OCI-M2 (cell line): ENCODE results near the gene YTHDF1.
"Not testable (repeated sequence)": the region's sequence is repeated elsewhere in the genome, so short reads cannot be mapped to it uniquely, and the experiment has no call there.

Experiments used
- DNase-seq: peaks from one replicate; lab custom pipeline; 2025; ENCODE audit not compliant: unreplicated experiment; lab: John Stamatoyannopoulos, UW

YTHDF1 gene

DNA sequence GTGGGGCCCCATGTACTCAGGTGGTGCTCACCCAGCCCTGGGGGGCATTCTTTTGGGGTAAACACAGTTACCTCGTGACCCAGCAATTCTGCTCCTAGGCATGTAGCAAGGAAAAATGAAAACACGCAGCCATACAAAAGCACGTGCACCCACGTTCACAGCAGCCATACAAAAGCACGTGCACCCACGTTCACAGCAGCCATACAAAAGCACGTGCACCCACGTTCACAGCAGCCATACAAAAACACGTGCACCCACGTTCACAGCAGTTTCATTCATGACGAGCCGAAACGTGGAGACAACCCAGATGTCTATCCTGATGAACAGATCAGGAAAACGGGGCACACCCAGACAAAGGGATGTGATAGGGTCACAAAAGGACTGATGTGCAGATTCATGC is 57.1 kb downstream of the YTHDF1 start:
- no peak for DNase-seq

GRCh38 chr20:63158352-63158751 is 57.6 kb downstream of the YTHDF1 start:
- DNase-seq = no peak

- not testable (repeated sequence) for DNase-seq
These were observed 58.5 kb downstream of the YTHDF1 start for GRCh38 chr20:63157431-63157830.

GRCh38 chr20:63156221-63156671 is 59.7 kb downstream of the YTHDF1 start:
- no peak for DNase-seq

DNA sequence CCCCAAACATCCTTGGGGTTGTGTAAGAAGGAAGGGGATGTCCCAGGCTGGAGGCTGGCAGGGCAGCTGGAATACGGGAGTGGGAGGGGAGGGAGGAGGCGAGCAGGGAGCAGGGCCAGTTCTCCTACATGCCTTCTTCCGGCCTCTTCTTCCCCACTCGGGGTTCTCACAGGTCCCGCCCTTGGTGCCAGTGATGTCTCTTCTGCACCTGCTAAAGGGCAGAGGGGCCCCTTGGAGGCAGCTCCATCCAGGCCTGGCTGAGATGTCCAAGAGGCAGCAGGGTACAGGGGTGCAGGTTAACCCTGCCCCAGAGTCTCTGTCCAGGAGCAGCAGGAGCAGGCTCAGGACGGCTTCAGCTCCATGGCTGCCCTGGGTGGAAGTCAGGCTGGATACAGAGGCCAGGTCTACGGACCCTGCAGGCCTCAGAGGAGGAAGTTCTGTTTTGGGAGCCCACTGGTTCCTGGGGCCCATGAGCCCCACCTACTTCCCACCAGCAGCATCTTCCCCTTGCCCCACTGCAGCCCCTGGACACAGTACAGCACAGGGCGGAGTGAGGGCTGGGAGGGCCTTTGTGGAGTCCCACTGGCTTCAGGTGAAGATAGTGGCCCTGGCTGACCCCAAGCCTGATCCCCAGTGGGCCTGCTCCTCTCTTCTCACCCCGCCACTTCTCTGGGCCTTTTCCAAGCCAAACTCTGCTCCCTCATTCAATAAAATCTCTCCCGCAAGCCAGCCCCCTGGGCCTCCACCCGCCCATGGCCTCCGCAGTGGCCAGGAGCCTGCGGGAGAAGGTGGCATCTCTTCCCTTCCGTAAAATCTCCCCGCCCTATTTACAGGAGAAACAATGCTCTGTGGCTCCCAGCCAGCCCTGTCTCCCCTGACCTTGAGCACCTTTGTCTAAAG is 60.4 kb downstream of the YTHDF1 start:
- no peak for DNase-seq

- DNase-seq = no peak
These were observed 61.5 kb downstream of the YTHDF1 start for GRCh38 chr20:63154395-63154794.

DNA sequence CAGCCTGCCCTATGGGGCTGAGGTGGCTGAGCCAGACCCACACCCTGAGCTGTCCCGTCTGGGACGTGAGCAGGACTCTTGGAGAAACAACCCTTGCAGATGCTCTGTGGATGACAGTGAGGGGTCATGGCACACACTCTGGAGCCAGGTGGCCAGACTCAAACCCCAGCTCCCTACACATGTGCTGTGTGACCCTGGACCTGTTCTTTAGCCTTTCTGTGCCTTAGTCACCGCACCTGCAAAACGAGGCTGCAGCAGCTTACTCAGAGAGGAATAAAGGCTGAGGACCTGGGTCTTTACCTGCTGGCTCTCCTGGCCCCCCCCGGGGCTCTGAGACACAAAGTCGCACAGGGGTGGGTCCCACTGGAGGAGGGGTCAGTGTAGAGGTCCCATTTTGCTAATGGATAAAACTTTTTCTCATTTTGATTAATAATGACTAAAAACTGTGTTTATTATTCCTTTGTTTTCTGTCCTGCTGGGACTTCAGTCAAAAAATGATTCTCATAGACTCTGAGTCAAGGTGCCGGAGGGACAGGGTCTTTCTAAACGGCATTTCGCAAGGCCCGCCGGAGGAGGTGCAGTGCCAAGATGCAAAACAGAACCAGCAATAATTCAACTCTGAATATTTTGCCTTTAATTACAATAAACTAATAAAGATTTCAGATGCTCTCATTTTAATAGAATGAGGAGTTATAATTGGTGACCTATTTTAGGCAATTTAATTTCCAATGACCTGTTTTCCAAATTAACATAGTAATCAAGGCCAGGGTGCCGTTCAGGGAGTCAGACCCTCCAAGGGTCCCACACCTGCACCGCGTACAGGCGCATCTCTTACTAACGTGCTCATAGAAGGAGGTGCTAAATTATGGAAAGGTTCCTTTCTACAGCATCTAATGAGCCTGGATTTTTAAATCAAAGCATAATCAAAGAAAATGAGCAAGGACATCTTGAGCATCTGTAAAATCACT is 62.4 kb downstream of the YTHDF1 start:
- no peak for DNase-seq

- no peak for DNase-seq
These were observed 63.3 kb downstream of the YTHDF1 start for GRCh38 chr20:63152322-63153253.

- no peak for DNase-seq
These were observed 64.2 kb downstream of the YTHDF1 start for GRCh38 chr20:63151554-63152321.

GRCh38 chr20:63150911-63151531 is 64.9 kb downstream of the YTHDF1 start:
- no peak for DNase-seq

- DNase-seq = no peak
These were observed 65.5 kb downstream of the YTHDF1 start for GRCh38 chr20:63150391-63150898.

DNA sequence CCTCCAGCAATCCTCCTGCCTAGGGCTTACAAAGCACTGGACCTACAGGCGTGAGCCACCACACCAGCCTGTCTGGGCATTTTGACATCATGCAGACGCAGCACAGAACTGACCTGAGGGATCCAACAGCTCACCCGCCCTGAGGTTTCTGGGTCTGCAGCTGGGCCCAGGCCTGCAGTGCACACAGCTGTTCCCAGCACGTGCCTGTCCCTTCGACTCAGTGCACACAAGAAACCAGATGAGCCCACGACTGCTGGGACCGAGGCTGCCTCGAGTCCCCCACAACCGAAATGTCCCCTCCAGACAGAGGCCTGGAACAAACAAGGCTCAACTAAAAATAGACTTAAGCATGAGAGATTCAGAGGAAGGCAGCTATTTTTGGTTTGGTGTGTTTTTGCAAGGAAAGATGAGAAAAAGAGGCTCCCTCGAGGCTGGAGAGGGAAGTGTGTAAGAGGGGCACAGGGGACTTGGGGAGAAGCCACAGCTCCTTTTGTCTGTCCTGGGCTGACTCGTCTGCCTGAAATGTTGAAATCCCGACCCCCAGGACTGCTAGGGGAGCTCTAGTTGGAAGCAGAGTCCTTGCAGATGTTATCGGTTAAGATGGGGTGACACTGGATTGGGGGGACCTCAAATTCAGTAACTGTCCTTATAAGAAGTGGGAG is 66.3 kb downstream of the YTHDF1 start:
- DNase-seq = no peak

- no peak for DNase-seq
These were observed 67.2 kb downstream of the YTHDF1 start for GRCh38 chr20:63148696-63149095.

DNA sequence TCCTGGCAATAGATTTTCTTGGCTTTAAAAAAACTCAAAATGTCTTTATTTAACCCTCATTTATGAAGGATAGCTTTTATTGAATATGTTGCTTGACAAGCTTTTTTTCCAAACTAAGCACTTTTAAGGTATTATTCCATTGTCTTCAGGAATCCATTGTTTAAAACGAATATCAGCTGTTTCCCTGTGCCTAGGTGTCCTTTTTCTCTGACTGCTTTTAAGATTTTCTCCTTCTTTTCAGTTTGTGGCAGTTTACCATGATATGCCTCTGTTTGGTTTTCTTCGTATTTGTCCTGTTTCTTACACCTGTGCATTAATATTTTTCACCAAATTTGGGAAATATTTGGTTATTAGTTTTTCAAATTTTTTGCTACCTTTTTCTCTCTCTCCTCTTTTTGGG is 68.4 kb downstream of the YTHDF1 start:
- DNase-seq = no peak
